RWPE2 (cell line): Measurements from ENCODE around the gene AQP9.

Source experiments
- ATAC-seq: fragments of 200-7000 bp; cut with Tn5 transposase; 3 replicates; pipeline ENCODE4 v1.9.1; 2021; ENCODE audit warnings: low read depth
- DNase-seq: peaks from one replicate; pipeline ENCODE4 v3.0.0-alpha.2; 2020; ENCODE audit warnings: low spot score
- H3K27ac ChIP-seq: fragments of 450-650 bp; 2 replicates; pipeline ENCODE4 v1.5.1; 2017; ENCODE audit warnings: mild to moderate bottlenecking; ENCODE audit not compliant: poor library complexity, severe bottlenecking
- H3K27me3 ChIP-seq: fragments of 250-450 bp; sonication (Bioruptor Pico); 2 replicates; pipeline ENCODE4 v1.5.1; 2021; ENCODE audit warnings: mild to moderate bottlenecking, moderate library complexity; ENCODE audit not compliant: insufficient read depth, poor library complexity, severe bottlenecking
- H3K36me3 ChIP-seq: fragments of 250-450 bp; sonication (Bioruptor Pico); 2 replicates; pipeline ENCODE4 v1.5.1; 2020; ENCODE audit warnings: low read depth, mild to moderate bottlenecking, moderate library complexity
- H3K4me1 ChIP-seq: fragments of 250-450 bp; sonication (Bioruptor Pico); 2 replicates; pipeline ENCODE4 v1.5.1; 2021; ENCODE audit warnings: mild to moderate bottlenecking, moderate library complexity; ENCODE audit not compliant: insufficient read depth, poor library complexity, severe bottlenecking
- H3K4me3 ChIP-seq: fragments of 250-450 bp; sonication (Bioruptor Pico); 2 replicates; pipeline ENCODE4 v1.5.1; 2021; ENCODE audit warnings: mild to moderate bottlenecking, moderate library complexity; ENCODE audit not compliant: severe bottlenecking
- H3K9me3 ChIP-seq: fragments of 250-450 bp; sonication (Bioruptor Pico); 2 replicates; pipeline ENCODE4 v1.5.1; 2021; ENCODE audit warnings: mild to moderate bottlenecking, moderate library complexity; ENCODE audit not compliant: severe bottlenecking
- CTCF ChIP-seq: fragments of 450-650 bp; IDR thresholded peaks from one replicate; pipeline ENCODE4 v1.5.1; 2017; ENCODE audit warnings: mild to moderate bottlenecking, moderate library complexity; ENCODE audit not compliant: poor library complexity, severe bottlenecking

The AQP9 gene

DNA sequence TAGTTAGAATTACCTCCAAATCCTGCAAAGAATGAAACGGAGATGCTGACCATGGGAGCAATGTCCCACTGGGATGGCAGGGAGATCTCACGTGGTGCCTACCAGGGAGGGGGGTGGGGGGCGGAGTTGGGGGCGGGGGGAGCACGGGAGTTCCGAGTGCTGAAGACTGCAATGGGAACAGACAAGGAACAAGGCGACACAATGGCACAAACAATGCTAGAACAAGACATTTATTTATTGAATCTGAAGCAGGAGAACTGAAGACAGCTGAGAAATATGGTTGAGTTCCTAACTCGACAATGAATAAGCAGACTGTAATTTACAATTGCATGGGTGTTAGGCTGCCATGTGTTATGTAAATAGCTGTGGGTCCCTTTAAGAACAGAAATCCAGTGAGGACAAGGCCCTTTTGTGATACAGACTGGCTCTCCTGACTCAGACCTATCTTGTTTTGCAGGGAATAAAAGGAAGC lies 91.2 kb downstream of the AQP9 start:
- H3K27me3 ChIP-seq: no peaks in the 10 kb centered on the region
- H3K4me3 ChIP-seq: no peak overlapping the region
- no peak for TF ChIP-seq CTCF
- H3K4me1 ChIP-seq: peaks cover 36% of the 10 kb centered on the region
- ATAC-seq: no peak
- H3K27ac ChIP-seq: peak overlapping the region; percentile 14
- H3K36me3 ChIP-seq: no peaks in the 10 kb centered on the region
- DNase-seq: no peak
- H3K9me3 ChIP-seq: no peaks in the 10 kb centered on the region

DNA sequence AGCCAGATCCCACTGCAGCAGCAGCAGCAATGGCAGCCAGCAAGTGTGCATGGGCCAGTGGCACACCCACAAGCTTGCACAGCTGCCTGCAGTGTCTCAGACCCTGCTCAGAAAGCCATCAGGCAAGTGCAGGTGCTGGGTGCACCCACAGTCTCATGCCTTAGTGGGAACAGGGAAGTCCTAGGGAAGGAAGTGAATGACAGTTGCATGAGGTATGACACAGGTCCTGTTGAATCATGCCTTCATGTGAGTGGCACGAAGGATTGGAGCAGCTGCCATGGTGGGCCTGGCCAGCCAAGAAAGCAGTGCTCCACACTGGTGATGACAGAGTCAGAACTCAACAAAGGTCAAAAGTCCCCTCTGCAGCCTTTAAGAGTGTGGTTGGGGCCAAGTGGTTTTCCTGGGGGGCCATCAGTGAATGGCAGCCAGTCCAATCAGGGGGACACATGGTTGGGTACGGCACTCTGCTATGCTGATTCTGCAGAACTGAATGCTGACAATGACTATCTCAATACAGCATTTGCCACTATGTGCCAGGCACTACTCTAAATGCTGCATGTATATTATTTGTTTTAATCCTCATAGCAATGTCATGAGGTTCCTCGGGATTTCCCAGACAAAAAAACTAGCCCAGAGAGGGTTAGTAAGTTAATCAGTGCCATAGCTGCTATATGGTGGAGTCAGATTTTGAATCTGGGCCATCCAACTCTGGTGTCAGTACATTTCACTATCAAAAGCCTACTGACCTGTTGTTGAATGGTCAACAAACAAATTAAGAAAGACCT lies 94.3 kb downstream of the AQP9 start:
- Histone ChIP-seq H3K27ac (peak overlapping the region; percentile 94), H3K9me3 (no peaks in the 10 kb centered on the region), H3K4me3 (no peak overlapping the region), H3K4me1 (peaks cover 57% of the 10 kb centered on the region), H3K36me3 (no peaks in the 10 kb centered on the region), H3K27me3 (no peaks in the 10 kb centered on the region)
- DNase-seq (no peak), ATAC-seq (no peak)
- TF ChIP-seq CTCF: no peak

DNA sequence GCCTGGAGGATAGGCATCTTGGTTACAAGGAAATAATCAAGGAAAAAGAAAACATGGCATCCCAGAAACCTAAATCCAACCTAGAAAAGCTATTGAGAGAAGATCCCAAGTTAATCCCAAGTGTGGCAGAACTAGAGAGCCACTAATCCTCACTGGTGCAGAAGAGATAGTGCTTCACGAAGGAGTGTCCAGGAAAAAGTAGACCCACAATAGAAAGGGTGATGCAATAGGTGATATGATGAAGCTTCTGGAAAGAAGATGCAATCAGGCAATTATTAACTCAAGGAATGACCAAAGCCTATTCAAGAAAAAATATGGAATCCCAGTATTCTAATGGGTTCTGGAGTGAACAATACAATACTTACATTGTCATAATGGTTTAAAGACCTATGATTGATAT lies 95.2 kb downstream of the AQP9 start:
- peaks cover 57% of the 10 kb centered on the region for H3K4me1 ChIP-seq
- no peak for ATAC-seq
- H3K27me3 ChIP-seq: no peaks in the 10 kb centered on the region
- no peak for TF ChIP-seq CTCF
- peak overlapping the region; percentile 94 for H3K27ac ChIP-seq
- no peaks in the 10 kb centered on the region for H3K9me3 ChIP-seq
- no peak for DNase-seq
- H3K36me3 ChIP-seq: no peaks in the 10 kb centered on the region
- no peak overlapping the region for H3K4me3 ChIP-seq
